Caco-2 (cell line): ENCODE results near the gene CLPTM1. TPM values are rescaled to one million over a fixed set of nuclear protein-coding genes. Genes with fewer than 3 reads are reported as not detected.

Source experiments
- Bru-seq: library from RNA; stranded (reverse); fragments of 400-500 nt; gene quantifications from one replicate; lab custom pipeline; 2021; lab: Mats Ljungman, UMichigan
- BruChase-seq, 2 experiments: library from RNA; stranded (reverse); fragments of 400-500 nt; gene quantifications; one replicate each; lab custom pipeline; 2021; lab: Mats Ljungman, UMichigan
- BruUV-seq: library from RNA; stranded (reverse); fragments of 400-500 nt; replicated peaks from 2 replicates; lab custom pipeline; 2021; lab: Mats Ljungman, UMichigan
- CTCF ChIA-PET: fragments of 300-600 bp; sonication (Branson Sonifier 250); formaldehyde crosslinking; loops from one replicate; lab custom pipeline; 2022; ENCODE audit warnings: antibody characterized with exemption; lab: Charles Lee
- POLR2A ChIA-PET: fragments of 300-600 bp; sonication (Branson Sonifier 250); formaldehyde crosslinking; loops from one replicate; lab custom pipeline; 2022; ENCODE audit warnings: antibody characterized with exemption; lab: Charles Lee
- DNase-seq, 2 experiments: peaks; one replicate each; pipeline versions ENCODE4 v3.0.0 to v3.0.0-alpha.2; 2020 to 2022
- H3K27me3 ChIP-seq: replicated peaks from 2 replicates; pipeline ENCODE4 v1.6.0; 2011; ENCODE audit warnings: low read length; ENCODE audit not compliant: control insufficient read depth, insufficient read depth
- H3K36me3 ChIP-seq: 2 replicates; pipeline ENCODE4 v1.5.1; 2011; ENCODE audit warnings: low read length; ENCODE audit not compliant: control insufficient read depth, insufficient read depth
- H3K4me1 ChIP-seq: fragments of 250-450 bp; sonication (Bioruptor Pico); 2 replicates; pipeline ENCODE4 v1.5.1; 2020; ENCODE audit warnings: mild to moderate bottlenecking
- H3K4me3 ChIP-seq: 2 replicates; pipeline ENCODE4 v1.5.1; 2011; ENCODE audit warnings: low read depth, mild to moderate bottlenecking, control low read depth, low read length
- H3K9me3 ChIP-seq: fragments of 250-450 bp; sonication (Bioruptor Pico); 2 replicates; pipeline ENCODE4 v1.5.1; 2020; ENCODE audit warnings: mild to moderate bottlenecking, moderate library complexity
- H3K27ac Mint-ChIP-seq: one replicate; pipeline ENCODE4 v1.8.0; 2022; ENCODE audit warnings: mixed read lengths; ENCODE audit not compliant: unreplicated experiment
- H3K27me3 Mint-ChIP-seq: one replicate; pipeline ENCODE4 v1.8.0; 2022; ENCODE audit warnings: mixed read lengths; ENCODE audit not compliant: insufficient read depth, unreplicated experiment
- H3K36me3 Mint-ChIP-seq: one replicate; pipeline ENCODE4 v1.8.0; 2022; ENCODE audit warnings: mild to moderate bottlenecking, mixed read lengths; ENCODE audit not compliant: insufficient read depth, unreplicated experiment
- H3K4me1 Mint-ChIP-seq: one replicate; pipeline ENCODE4 v1.8.0; 2022; ENCODE audit warnings: low read depth, mixed read lengths; ENCODE audit not compliant: unreplicated experiment
- H3K4me3 Mint-ChIP-seq: one replicate; pipeline ENCODE4 v1.8.0; 2022; ENCODE audit warnings: mild to moderate bottlenecking, moderate library complexity, mixed read lengths; ENCODE audit not compliant: unreplicated experiment
- H3K9me3 Mint-ChIP-seq: one replicate; pipeline ENCODE4 v1.8.0; 2022; ENCODE audit warnings: mixed read lengths; ENCODE audit not compliant: unreplicated experiment
- CTCF ChIP-seq, 2 experiments: fragments of 200-600 bp in 1 of 2; IDR thresholded peaks; 1 replicate in 1 of 2; 2 replicates in 1 of 2; pipeline versions ENCODE4 v1.5.1 to v1.8.0; 2011 to 2022; ENCODE audit warnings: antibody characterized with exemption in 1 of 2, control low read depth in 1 of 2, inconsistent platforms in 1 of 2, low read depth in 1 of 2, low read length in 1 of 2, mild to moderate bottlenecking in 1 of 2, moderate library complexity in 1 of 2; ENCODE audit not compliant: insufficient read depth in 1 of 2, severe bottlenecking in 1 of 2, unreplicated experiment in 1 of 2
- intact Hi-C: fragments of 100-400 bp; cut with micrococcal nuclease; formaldehyde crosslinking; loops from one replicate; pipeline ENCODE4 v1.10.0; 2022; ENCODE audit not compliant: unreplicated experiment
- long read RNA-seq: library from polyadenylated mRNA; stranded (forward); transcript quantifications from one replicate; pipeline ENCODE4 v2.0.0, GENCODE V29; 2022
- total RNA-seq: library from RNA; stranded (reverse); gene quantifications from 2 replicates; pipeline ENCODE4 v1.2.3, GENCODE V29; 2022

CLPTM1 gene
- 144 and 159 TPM in 2 replicates for total RNA-seq
- Bru-seq, nascent RNA, result percentile 65 among the genes with signal in this experiment
- BruChase-seq, experiment 1, labeled RNA remaining after a 2-hour chase, result percentile 67 among the genes with signal in this experiment
- percentile 79 among the genes with signal in this experiment for BruChase-seq, experiment 2, labeled RNA remaining after a 6-hour chase
- long read RNA-seq, transcript CLPTM1-201 (14 exons, 2,604 nt), result major isoform, 65 of 72 reads
- long read RNA-seq, partial matches to known transcripts, result 3 of 72 reads
- long read RNA-seq, other reads (novel, unspliced or antisense), result 4 of 72 reads

GRCh38 chr19:44954649-44955504, at the start of gene CLPTM1:
Gene CLPTM1 (plus strand): TSS chr19:44955380. CDS start chr19:44955396, 16 bp downstream.
- Histone ChIP-seq H3K4me1 (peaks cover 13% of the 10 kb centered on the region), H3K36me3 (no peaks in the 10 kb centered on the region; the same call in 1 of the 2 replicates), H3K4me3 (peak within 1 kb of the TSS; percentile 93), H3K9me3 (no peaks in the 10 kb centered on the region), H3K27me3 (no peaks in the 10 kb centered on the region)
- H3K9me3 Mint-ChIP-seq, result no peaks in the 10 kb centered on the region
- POLR2A ChIA-PET, result interaction anchor here (0.6 to 1.0 kb wide), 8 partner anchors 20 to 343 kb away, joined by 3 to 35 read pairs (median 3); partner anchors contain the start of gene CLASRP
- peak; percentile 97 to 98 for DNase-seq
- H3K36me3 Mint-ChIP-seq, result peaks cover 23% of the 10 kb centered on the region
- no peaks in the 10 kb centered on the region for H3K27me3 Mint-ChIP-seq
- peak within 1 kb of the TSS; percentile 98 for H3K27ac Mint-ChIP-seq
- CTCF ChIA-PET, result interaction anchor here (1.0 kb wide), 2 partner anchors 49 to 51 kb away, joined by 3 read pairs; partner anchors contain the start of gene APOE
- no peak for TF ChIP-seq CTCF (IDR thresholded peaks at IDR 0.05; ENCODE audit: insufficient read depth in 1 of 2, low read depth in 1 of 2, low read length in 1 of 2, severe bottlenecking in 1 of 2, unreplicated experiment in 1 of 2)
- intact Hi-C loops, result loop anchor here (1.0 to 5.0 kb wide), 3 partner anchors 48 to 108 kb away; partner anchors contain the start of gene NECTIN2
- BruUV-seq, result TSS peak; percentile 95
- peak within 1 kb of the TSS; percentile 99 for H3K4me3 Mint-ChIP-seq
- peaks cover 16% of the 10 kb centered on the region for H3K4me1 Mint-ChIP-seq

GRCh38 chr19:44905437-44906160, 49.6 kb upstream of the CLPTM1 start, which contains the start of gene APOE:
Gene APOE (plus strand): TSS chr19:44905796. CDS start chr19:44906625, 829 bp downstream.
- POLR2A ChIA-PET, result interaction anchor here (0.6 to 2.7 kb wide), 13 partner anchors 10 to 210 kb away, joined by 3 to 24 read pairs (median 4); partner anchors contain the start of genes APOC1 and TOMM40
- Histone ChIP-seq H3K9me3 (no peaks in the 10 kb centered on the region), H3K4me1 (peaks cover 30% of the 10 kb centered on the region), H3K27me3 (no peaks in the 10 kb centered on the region), H3K36me3 (peaks cover 8% of the 10 kb centered on the region), H3K4me3 (peak within 1 kb of the TSS; percentile 96)
- H3K36me3 Mint-ChIP-seq, result peaks cover 99% of the 10 kb centered on the region
- BruUV-seq, result TSS peak; percentile 67
- H3K27me3 Mint-ChIP-seq, result no peaks in the 10 kb centered on the region
- peak; percentile 88 to 89 for DNase-seq
- no peaks in the 10 kb centered on the region for H3K9me3 Mint-ChIP-seq
- TF ChIP-seq CTCF (IDR thresholded peaks at IDR 0.05; ENCODE audit: insufficient read depth in 1 of 2, low read depth in 1 of 2, low read length in 1 of 2, severe bottlenecking in 1 of 2, unreplicated experiment in 1 of 2), result no peak
- intact Hi-C loops, result loop anchor here (1.0 to 10.0 kb wide), 5 partner anchors 9 to 169 kb away; partner anchors contain the start of genes APOC1, GEMIN7, RELB and ZNF296
- CTCF ChIA-PET, result interaction anchor here (0.6 to 2.1 kb wide), 15 partner anchors 11 to 801 kb away, joined by 3 to 18 read pairs (median 4); partner anchors contain the start of genes CLPTM1, NECTIN2 and TOMM40
- H3K4me1 Mint-ChIP-seq, result peaks cover 28% of the 10 kb centered on the region
- peak within 1 kb of the TSS; percentile 84 for H3K4me3 Mint-ChIP-seq
- H3K27ac Mint-ChIP-seq, result peak within 1 kb of the TSS; percentile 98
